A549 (cell line): ENCODE measurements around the gene ADGRL1. TPM values are rescaled to one million over a fixed set of nuclear protein-coding genes. Genes with fewer than 3 reads are reported as not detected.

Experiments used
- ATAC-seq, 2 experiments: fragments of 200-7000 bp in 1 of 2; fragments of >200 bp in 1 of 2; cut with Nextera tagmentation in 1 of 2; cut with Tn5 transposase in 1 of 2; 3 replicates each; pipeline versions ENCODE4 v1.8.0 to v1.9.1; 2018 to 2020; ENCODE audit warnings: mild to moderate bottlenecking in 1 of 2, moderate library complexity in 1 of 2
- CTCF ChIA-PET: fragments of 300-600 bp; sonication (Branson Sonifier 250); formaldehyde crosslinking; extraction: SDS; loops from one replicate; lab custom pipeline; 2021; ENCODE audit warnings: antibody characterized with exemption, inconsistent platforms; lab: Yijun Ruan, JAX
- POLR2A ChIA-PET: fragments of 350-600 bp; formaldehyde crosslinking; extraction: SDS; loops from one replicate; lab custom pipeline; 2021; ENCODE audit warnings: antibody characterized with exemption, inconsistent platforms; lab: Yijun Ruan, JAX
- DNase-seq, 2 experiments: peaks; one replicate each; pipeline versions ENCODE4 v3.0.0 to v3.0.0-alpha.2; 2011 to 2016; ENCODE audit warnings: low read depth in 1 of 2, low spot score in 1 of 2
- FAIRE-seq: peaks from 2 replicates; lab custom pipeline; 2011; peaks lifted over from hg19 to GRCh38; lab: Jason Lieb, UNC
- H3K27ac ChIP-seq, 2 experiments: fragments of >200 bp; sonication (Bioruptor Twin); formaldehyde crosslinking; 3 replicates each; pipeline ENCODE4 v1.5.1; 2016 to 2017
- H3K4me1 ChIP-seq: fragments of >200 bp; sonication (Bioruptor Twin); formaldehyde crosslinking; 3 replicates; pipeline ENCODE4 v1.6.1; 2016
- H3K4me2 ChIP-seq: fragments of >200 bp; sonication (Bioruptor Twin); formaldehyde crosslinking; 3 replicates; pipeline ENCODE4 v1.6.1; 2016
- H3K4me3 ChIP-seq: fragments of >200 bp; sonication (Bioruptor Twin); formaldehyde crosslinking; 3 replicates; pipeline ENCODE4 v1.5.1; 2016
- H3K9me3 ChIP-seq: fragments of >200 bp; sonication (Bioruptor Twin); formaldehyde crosslinking; 3 replicates; pipeline ENCODE4 v1.6.1; 2016
- CBX2 ChIP-seq: fragments of 200-600 bp; sonication (generic); IDR thresholded peaks from 2 replicates; pipeline ENCODE4 v1.6.1; 2016; ENCODE audit warnings: low read depth, mild to moderate bottlenecking, borderline replicate concordance
- EHF ChIP-seq: fragments of 250-450 bp; sonication (Bioruptor Pico); IDR thresholded peaks from 2 replicates; pipeline ENCODE4 v1.5.0; 2020; ENCODE audit warnings: mild to moderate bottlenecking
- EP300 ChIP-seq, 2 experiments: fragments of >200 bp; sonication (Bioruptor Twin); formaldehyde crosslinking; IDR thresholded peaks; 2 replicates in 1 of 2; 3 replicates in 1 of 2; pipeline ENCODE4 v1.6.1; 2016 to 2017
- ESRRA ChIP-seq: fragments of 150-350 bp; IDR thresholded peaks from 2 replicates; pipeline ENCODE4 v1.6.1; 2014; ENCODE audit warnings: mild to moderate bottlenecking, low read length, borderline replicate concordance
- HDAC2 ChIP-seq: fragments of 200-600 bp; sonication (generic); IDR thresholded peaks from 2 replicates; pipeline ENCODE4 v1.6.1; 2016
- HEYL ChIP-seq: fragments of 250-450 bp; sonication (Bioruptor Pico); IDR thresholded peaks from 2 replicates; pipeline ENCODE4 v1.8.0; 2021; ENCODE audit warnings: mild to moderate bottlenecking, moderate library complexity
- HOXA7 ChIP-seq: fragments of 250-450 bp; sonication (Bioruptor Pico); IDR thresholded peaks from 2 replicates; pipeline ENCODE4 v1.5.0; 2020; ENCODE audit warnings: mild to moderate bottlenecking, moderate library complexity
- JUNB ChIP-seq: fragments of >200 bp; sonication (Bioruptor Twin); formaldehyde crosslinking; IDR thresholded peaks from 2 replicates; pipeline ENCODE4 v1.6.1; 2016
- KDM1A ChIP-seq: fragments of 200-600 bp; sonication (generic); IDR thresholded peaks from 2 replicates; pipeline ENCODE4 v1.6.1; 2016; ENCODE audit warnings: low read depth, mild to moderate bottlenecking
- KDM5A ChIP-seq: fragments of 200-600 bp; sonication (generic); IDR thresholded peaks from 2 replicates; pipeline ENCODE4 v1.6.1; 2016; ENCODE audit warnings: antibody characterized with exemption, mild to moderate bottlenecking
- MAFK ChIP-seq: fragments of 450-650 bp; IDR thresholded peaks from 2 replicates; pipeline ENCODE4 v1.6.1; 2014; ENCODE audit not compliant: partially characterized antibody
- NFE2L2 ChIP-seq: fragments of 150-350 bp; conservative IDR thresholded peaks from 2 replicates; pipeline ENCODE4 v1.6.1; 2014; ENCODE audit warnings: low read length
- NPAS2 ChIP-seq: fragments of 250-450 bp; sonication (Bioruptor Pico); IDR thresholded peaks from 2 replicates; pipeline ENCODE4 v1.8.0; 2022; ENCODE audit warnings: mild to moderate bottlenecking, moderate library complexity, borderline replicate concordance
- NR3C1 ChIP-seq: fragments of >200 bp; sonication (Bioruptor Twin); formaldehyde crosslinking; IDR thresholded peaks from 3 replicates; pipeline ENCODE4 v1.6.1; 2017
- RARB ChIP-seq: fragments of 250-450 bp; sonication (Bioruptor Pico); IDR thresholded peaks from 2 replicates; pipeline ENCODE4 v1.8.0; 2021; ENCODE audit warnings: mild to moderate bottlenecking, moderate library complexity
- RFX5 ChIP-seq: fragments of 450-650 bp; IDR thresholded peaks from 2 replicates; pipeline ENCODE4 v1.7.1; 2014; ENCODE audit warnings: antibody characterized with exemption, mild to moderate bottlenecking, moderate library complexity
- SMC3 ChIP-seq: fragments of >200 bp; sonication (Bioruptor Twin); formaldehyde crosslinking; IDR thresholded peaks from 3 replicates; pipeline ENCODE4 v1.6.1; 2018; ENCODE audit warnings: inconsistent platforms
- TP53 ChIP-seq: fragments of 250-450 bp; sonication (Bioruptor Pico); IDR thresholded peaks from 2 replicates; pipeline ENCODE4 v1.5.0; 2021; ENCODE audit warnings: mild to moderate bottlenecking, moderate library complexity
- ZC3H11A ChIP-seq: fragments of 450-650 bp; IDR thresholded peaks from 2 replicates; pipeline ENCODE4 v1.6.1; 2014; ENCODE audit warnings: antibody characterized with exemption, mild to moderate bottlenecking
- ZFP36 ChIP-seq: fragments of 450-650 bp; IDR thresholded peaks from 2 replicates; pipeline ENCODE4 v1.6.1; 2014; ENCODE audit warnings: borderline replicate concordance; ENCODE audit not compliant: partially characterized antibody
- ZSCAN20 ChIP-seq: fragments of 250-450 bp; sonication (Bioruptor Pico); IDR thresholded peaks from 2 replicates; pipeline ENCODE4 v1.8.0; 2022; ENCODE audit warnings: mild to moderate bottlenecking, moderate library complexity
- WGBS: methylation state at CpG from one replicate; pipeline ENCODE4 v1.1.6; 2017; ENCODE audit errors: missing lambda C conversion rate; 5-methylcytosine and 5-hydroxymethylcytosine counted together
- polyA plus RNA-seq, 4 experiments: library from polyadenylated mRNA; depleted of rRNA in 3 of 4; stranded (reverse); fragments of >200 nt; fragmentation: RNase III in 1 of 4; extraction: RNeasy Plus Mini Kit Qiagen cat#74134 plus additional on column Dnase treatment in 1 of 4; gene quantifications; 2 replicates in 3 of 4; 3 replicates in 1 of 4; pipeline ENCODE4 v1.2.3, GENCODE V29; 2011 to 2017
- TF ChIP-seq, protein P1 (sequence below): IDR thresholded peaks from 2 replicates; pipeline ENCODE4 v1.6.1; 2012; ENCODE audit warnings: low read depth, borderline replicate concordance
- TF ChIP-seq, protein P2 (sequence below): fragments of 450-650 bp; IDR thresholded peaks from 2 replicates; pipeline ENCODE4 v1.6.1; 2014; ENCODE audit warnings: antibody characterized with exemption
- TF ChIP-seq, protein P3 (sequence below): fragments of >200 bp; sonication (Bioruptor Twin); formaldehyde crosslinking; IDR thresholded peaks from 3 replicates; pipeline ENCODE4 v1.6.1; 2016
- TF ChIP-seq, protein P4 (sequence below): fragments of 250-450 bp; sonication (Bioruptor Pico); IDR thresholded peaks from 2 replicates; pipeline ENCODE4 v1.5.0; 2020; ENCODE audit warnings: low read depth, mild to moderate bottlenecking, moderate library complexity
- TF ChIP-seq, protein P5 (sequence below): fragments of 200-600 bp; sonication (generic); IDR thresholded peaks from 2 replicates; pipeline ENCODE4 v1.6.1; 2016; ENCODE audit warnings: antibody characterized with exemption, mild to moderate bottlenecking, moderate library complexity

Gene ADGRL1
- polyA plus RNA-seq, 2 of the 4 experiments (the other 2 are of a cell fraction) = 3.9 to 6.0 TPM

DNA sequence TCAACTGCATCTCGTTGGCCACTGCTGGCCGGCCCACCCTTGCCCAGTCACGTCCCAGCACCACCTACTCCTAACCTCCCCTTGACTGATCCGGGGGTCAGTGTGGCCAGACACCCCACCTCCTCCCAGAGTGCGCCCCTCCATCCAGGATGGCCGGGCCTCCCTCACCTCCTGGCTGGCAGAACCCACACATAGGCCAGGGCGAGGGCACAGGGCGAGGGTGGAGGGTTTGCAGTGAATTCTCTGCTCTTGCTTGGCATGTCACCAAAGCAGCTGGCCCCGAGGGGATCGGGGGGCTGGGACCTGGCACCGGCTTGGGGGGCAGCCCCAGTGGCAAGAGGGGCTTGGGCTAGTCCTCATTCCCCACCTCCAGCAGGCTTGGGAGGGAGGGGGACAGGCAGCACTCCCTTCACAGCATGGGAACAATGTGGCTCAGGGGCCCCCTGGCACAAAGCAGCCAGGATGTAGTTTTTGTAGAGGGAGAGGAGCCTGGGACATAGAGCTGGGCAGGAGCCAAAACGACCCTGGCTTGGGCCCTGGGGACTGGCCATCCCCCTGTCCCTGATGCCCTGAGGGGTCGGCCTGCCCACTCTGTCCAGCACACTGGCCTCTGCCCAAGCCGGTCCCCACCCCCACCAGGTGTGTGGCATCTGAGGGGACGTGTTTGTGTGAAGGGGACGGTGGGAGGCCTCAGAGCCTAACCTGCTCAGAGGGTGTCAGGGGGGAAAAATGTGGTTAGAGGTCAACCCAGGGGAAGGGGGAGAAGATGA is 41.1 kb downstream of the ADGRL1 start:
- 68% methylated on average over 8 of the region's 16 CpGs for WGBS
- no peak for DNase-seq
- H3K4me3 ChIP-seq = no peak overlapping the region
- no peaks in the 10 kb centered on the region for H3K9me3 ChIP-seq
- FAIRE-seq = no peak
- no peak overlapping the region for H3K27ac ChIP-seq
- H3K4me1 ChIP-seq = no peaks in the 10 kb centered on the region
- TF ChIP-seq, protein P1, sequence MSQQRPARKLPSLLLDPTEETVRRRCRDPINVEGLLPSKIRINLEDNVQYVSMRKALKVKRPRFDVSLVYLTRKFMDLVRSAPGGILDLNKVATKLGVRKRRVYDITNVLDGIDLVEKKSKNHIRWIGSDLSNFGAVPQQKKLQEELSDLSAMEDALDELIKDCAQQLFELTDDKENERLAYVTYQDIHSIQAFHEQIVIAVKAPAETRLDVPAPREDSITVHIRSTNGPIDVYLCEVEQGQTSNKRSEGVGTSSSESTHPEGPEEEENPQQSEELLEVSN = no peak
- TF ChIP-seq NR3C1 (no peak), KDM1A (no peak), HDAC2 (no peak)
- ChIA-PET POLR2A (no interaction called here), CTCF (interaction anchor here (1.6 kb wide), 1 partner anchor 14 kb away, joined by 3 read pairs; no protein-coding TSS in a partner anchor)
- H3K4me2 ChIP-seq = no peak overlapping the region
- ATAC-seq = no peak

DNA sequence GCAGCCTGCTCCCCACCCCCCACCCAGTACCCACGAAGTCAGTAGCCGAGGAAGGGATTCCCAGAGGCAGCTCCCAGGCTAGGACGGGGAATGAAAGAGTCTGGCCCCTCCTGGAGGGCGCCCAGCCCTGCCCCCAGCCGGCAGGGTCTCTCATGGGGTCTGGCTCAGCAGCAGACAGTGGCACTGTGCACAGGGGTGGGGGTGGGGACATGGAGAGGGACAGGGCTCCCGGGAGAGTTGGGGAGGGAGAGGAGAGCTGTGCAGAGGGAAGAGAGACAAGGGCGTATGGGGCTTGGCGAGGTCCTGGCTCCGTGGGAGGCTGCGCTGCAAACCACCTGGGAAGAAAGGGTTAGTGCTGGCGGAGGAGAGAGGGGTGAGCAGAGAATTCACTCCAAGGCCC is 41.9 kb downstream of the ADGRL1 start:
- CTCF ChIA-PET = interaction anchor here (0.7 kb wide), 1 partner anchor 19 kb away, joined by 5 read pairs; no protein-coding TSS in a partner anchor
- no peak overlapping the region for H3K4me3 ChIP-seq
- 96% methylated on average over 4 of the region's 11 CpGs for WGBS
- no peaks in the 10 kb centered on the region for H3K9me3 ChIP-seq
- no peak overlapping the region for H3K4me2 ChIP-seq
- H3K4me1 ChIP-seq = no peaks in the 10 kb centered on the region
- POLR2A ChIA-PET = no interaction called here
- TF ChIP-seq MAFK (no peak), JUNB (no peak), TP53 (CRISPR knock-in tag) (no peak), SMC3 (no peak), KDM5A (no peak), ESRRA (no peak), NFE2L2 (no peak)
- TF ChIP-seq, protein P2, sequence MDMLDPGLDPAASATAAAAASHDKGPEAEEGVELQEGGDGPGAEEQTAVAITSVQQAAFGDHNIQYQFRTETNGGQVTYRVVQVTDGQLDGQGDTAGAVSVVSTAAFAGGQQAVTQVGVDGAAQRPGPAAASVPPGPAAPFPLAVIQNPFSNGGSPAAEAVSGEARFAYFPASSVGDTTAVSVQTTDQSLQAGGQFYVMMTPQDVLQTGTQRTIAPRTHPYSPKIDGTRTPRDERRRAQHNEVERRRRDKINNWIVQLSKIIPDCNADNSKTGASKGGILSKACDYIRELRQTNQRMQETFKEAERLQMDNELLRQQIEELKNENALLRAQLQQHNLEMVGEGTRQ = no peak
- TF ChIP-seq, protein P3, sequence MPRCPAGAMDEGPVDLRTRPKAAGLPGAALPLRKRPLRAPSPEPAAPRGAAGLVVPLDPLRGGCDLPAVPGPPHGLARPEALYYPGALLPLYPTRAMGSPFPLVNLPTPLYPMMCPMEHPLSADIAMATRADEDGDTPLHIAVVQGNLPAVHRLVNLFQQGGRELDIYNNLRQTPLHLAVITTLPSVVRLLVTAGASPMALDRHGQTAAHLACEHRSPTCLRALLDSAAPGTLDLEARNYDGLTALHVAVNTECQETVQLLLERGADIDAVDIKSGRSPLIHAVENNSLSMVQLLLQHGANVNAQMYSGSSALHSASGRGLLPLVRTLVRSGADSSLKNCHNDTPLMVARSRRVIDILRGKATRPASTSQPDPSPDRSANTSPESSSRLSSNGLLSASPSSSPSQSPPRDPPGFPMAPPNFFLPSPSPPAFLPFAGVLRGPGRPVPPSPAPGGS = no peak
- TF ChIP-seq, protein P1 = no peak
- TF ChIP-seq, all 56 proteins: peak for 0
- no peak overlapping the region for H3K27ac ChIP-seq
- FAIRE-seq (no peak), DNase-seq (no peak), ATAC-seq (no peak)

DNA sequence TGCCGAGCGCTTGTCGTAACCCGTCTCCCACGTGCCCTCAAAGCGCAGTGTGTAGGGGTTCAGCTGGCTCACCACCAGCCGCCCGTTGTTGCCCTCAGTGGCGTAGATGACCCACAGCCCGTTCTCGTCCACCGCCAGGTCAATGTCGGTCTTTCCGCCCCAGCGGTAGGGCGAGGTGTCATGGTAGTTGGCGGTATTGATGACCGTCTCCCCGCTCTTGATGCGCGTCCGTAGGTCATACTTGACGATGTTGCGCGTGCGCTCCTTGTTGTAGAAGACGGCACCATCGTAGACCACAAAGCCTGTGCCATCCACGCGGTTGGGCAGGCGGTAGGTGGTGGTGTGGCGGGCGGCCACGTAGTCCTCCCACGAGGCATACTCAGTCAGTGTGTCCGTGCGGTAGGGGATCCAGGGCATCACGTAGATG is 43.1 kb downstream of the ADGRL1 start:
- POLR2A ChIA-PET = no interaction called here
- CTCF ChIA-PET = no interaction called here
- no peak overlapping the region for H3K4me2 ChIP-seq
- WGBS = 96% methylated on average over 21 of the region's 38 CpGs
- no peak for FAIRE-seq
- no peak for TF ChIP-seq ZFP36
- TF ChIP-seq SMC3 = no peak
- TF ChIP-seq EP300 (IDR thresholded peaks at IDR 0.05) = no peak
- TF ChIP-seq, protein P4, sequence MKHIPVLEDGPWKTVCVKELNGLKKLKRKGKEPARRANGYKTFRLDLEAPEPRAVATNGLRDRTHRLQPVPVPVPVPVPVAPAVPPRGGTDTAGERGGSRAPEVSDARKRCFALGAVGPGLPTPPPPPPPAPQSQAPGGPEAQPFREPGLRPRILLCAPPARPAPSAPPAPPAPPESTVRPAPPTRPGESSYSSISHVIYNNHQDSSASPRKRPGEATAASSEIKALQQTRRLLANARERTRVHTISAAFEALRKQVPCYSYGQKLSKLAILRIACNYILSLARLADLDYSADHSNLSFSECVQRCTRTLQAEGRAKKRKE = no peak
- TF ChIP-seq, protein P5, sequence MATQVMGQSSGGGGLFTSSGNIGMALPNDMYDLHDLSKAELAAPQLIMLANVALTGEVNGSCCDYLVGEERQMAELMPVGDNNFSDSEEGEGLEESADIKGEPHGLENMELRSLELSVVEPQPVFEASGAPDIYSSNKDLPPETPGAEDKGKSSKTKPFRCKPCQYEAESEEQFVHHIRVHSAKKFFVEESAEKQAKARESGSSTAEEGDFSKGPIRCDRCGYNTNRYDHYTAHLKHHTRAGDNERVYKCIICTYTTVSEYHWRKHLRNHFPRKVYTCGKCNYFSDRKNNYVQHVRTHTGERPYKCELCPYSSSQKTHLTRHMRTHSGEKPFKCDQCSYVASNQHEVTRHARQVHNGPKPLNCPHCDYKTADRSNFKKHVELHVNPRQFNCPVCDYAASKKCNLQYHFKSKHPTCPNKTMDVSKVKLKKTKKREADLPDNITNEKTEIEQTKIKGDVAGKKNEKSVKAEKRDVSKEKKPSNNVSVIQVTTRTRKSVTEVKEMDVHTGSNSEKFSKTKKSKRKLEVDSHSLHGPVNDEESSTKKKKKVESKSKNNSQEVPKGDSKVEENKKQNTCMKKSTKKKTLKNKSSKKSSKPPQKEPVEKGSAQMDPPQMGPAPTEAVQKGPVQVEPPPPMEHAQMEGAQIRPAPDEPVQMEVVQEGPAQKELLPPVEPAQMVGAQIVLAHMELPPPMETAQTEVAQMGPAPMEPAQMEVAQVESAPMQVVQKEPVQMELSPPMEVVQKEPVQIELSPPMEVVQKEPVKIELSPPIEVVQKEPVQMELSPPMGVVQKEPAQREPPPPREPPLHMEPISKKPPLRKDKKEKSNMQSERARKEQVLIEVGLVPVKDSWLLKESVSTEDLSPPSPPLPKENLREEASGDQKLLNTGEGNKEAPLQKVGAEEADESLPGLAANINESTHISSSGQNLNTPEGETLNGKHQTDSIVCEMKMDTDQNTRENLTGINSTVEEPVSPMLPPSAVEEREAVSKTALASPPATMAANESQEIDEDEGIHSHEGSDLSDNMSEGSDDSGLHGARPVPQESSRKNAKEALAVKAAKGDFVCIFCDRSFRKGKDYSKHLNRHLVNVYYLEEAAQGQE = no peak
- no peak for TF ChIP-seq RARB
- no peak for TF ChIP-seq HOXA7 (CRISPR knock-in tag)
- no peak for TF ChIP-seq ZC3H11A
- no peak for TF ChIP-seq RFX5
- no peak for TF ChIP-seq MAFK
- no peak for TF ChIP-seq ZSCAN20 (CRISPR knock-in tag)
- no peak for TF ChIP-seq EHF (CRISPR knock-in tag)
- TF ChIP-seq NPAS2 = no peak
- TF ChIP-seq CBX2 = no peak
- TF ChIP-seq HEYL (CRISPR knock-in tag) = no peak
- H3K4me3 ChIP-seq = no peak overlapping the region
- ATAC-seq = no peak
- no peak overlapping the region for H3K27ac ChIP-seq
- no peaks in the 10 kb centered on the region for H3K9me3 ChIP-seq
- no peak for DNase-seq
- H3K4me1 ChIP-seq = no peaks in the 10 kb centered on the region
